SK-N-SH (cell line): Measurements from ENCODE around the gene XXYLT1. TPM values are rescaled to one million over a fixed set of nuclear protein-coding genes. Genes with fewer than 3 reads are reported as not detected.

Experiments used
- CTCF ChIA-PET: fragments of 300-600, 350-600 bp; formaldehyde crosslinking; extraction: SDS; loops from one replicate; lab custom pipeline; 2021; lab: Yijun Ruan, JAX
- POLR2A ChIA-PET: fragments of 350-600 bp; sonication (Branson Sonifier 250); formaldehyde crosslinking; extraction: SDS; loops from one replicate; lab custom pipeline; 2020; ENCODE audit warnings: antibody characterized with exemption, inconsistent platforms; lab: Yijun Ruan, JAX
- DNase-seq: peaks from one replicate; pipeline ENCODE4 v3.0.0; 2012
- H2AFZ ChIP-seq: fragments of 200-600 bp; sonication (generic); 2 replicates; pipeline ENCODE4 v1.8.1; 2016; ENCODE audit warnings: antibody characterized with exemption, mild to moderate bottlenecking, low read depth
- H3F3A ChIP-seq: fragments of 200-600 bp; sonication (generic); replicated peaks from 2 replicates; pipeline ENCODE3; 2016; ENCODE audit warnings: antibody characterized with exemption, mild to moderate bottlenecking; ENCODE audit not compliant: insufficient read depth
- H3K27ac ChIP-seq, 2 experiments: fragments of 200-500 bp in 1 of 2; fragments of 200-600 bp in 1 of 2; sonication (Bioruptor generic) in 1 of 2; sonication (generic), shearing (Covaris generic) in 1 of 2; 2 replicates each; pipeline versions ENCODE4 v1.5.1 to v1.6.1; 2014 to 2016; ENCODE audit warnings: low read depth in 2 of 2, inconsistent platforms in 1 of 2, low read length in 1 of 2, mild to moderate bottlenecking in 1 of 2, mixed read lengths in 1 of 2
- H3K27me3 ChIP-seq: fragments of 200-600 bp; sonication (generic), shearing (Covaris generic); 2 replicates; pipeline ENCODE4 v1.6.1; 2016; ENCODE audit warnings: mixed run types; ENCODE audit not compliant: insufficient read depth
- H3K36me3 ChIP-seq, 2 experiments: fragments of 200-500 bp in 1 of 2; fragments of 200-600 bp in 1 of 2; sonication (Bioruptor generic) in 1 of 2; sonication (generic) in 1 of 2; replicated peaks in 1 of 2; 2 replicates each; pipeline versions ENCODE3 to v1.5.1; 2014 to 2016; ENCODE audit warnings: low read length in 1 of 2, mild to moderate bottlenecking in 1 of 2; ENCODE audit not compliant: insufficient read depth in 2 of 2, control insufficient read depth in 1 of 2
- H3K4me1 ChIP-seq, 2 experiments: fragments of 200-500 bp in 1 of 2; fragments of 200-600 bp in 1 of 2; sonication (Bioruptor generic) in 1 of 2; sonication (generic), shearing (Covaris generic) in 1 of 2; 2 replicates each; pipeline versions ENCODE4 v1.5.1 to v1.6.1; 2014 to 2016; ENCODE audit warnings: low read depth in 1 of 2, low read length in 1 of 2, mixed run types in 1 of 2; ENCODE audit not compliant: insufficient read depth in 2 of 2, control insufficient read depth in 1 of 2
- H3K4me2 ChIP-seq: fragments of 200-600 bp; sonication (generic), shearing (Covaris generic); 2 replicates; pipeline ENCODE4 v1.6.1; 2017; ENCODE audit warnings: mixed run types
- H3K4me3 ChIP-seq, 2 experiments: fragments of 200-500 bp in 1 of 2; fragments of 200-600 bp in 1 of 2; sonication (Bioruptor generic) in 1 of 2; sonication (generic), shearing (Covaris generic) in 1 of 2; 2 replicates each; pipeline versions ENCODE4 v1.5.1 to v1.8.1; 2014 to 2016; ENCODE audit warnings: low read depth in 2 of 2, inconsistent platforms in 1 of 2, low read length in 1 of 2, mild to moderate bottlenecking in 1 of 2, mixed read lengths in 1 of 2, moderate library complexity in 1 of 2
- H3K79me2 ChIP-seq: fragments of 200-600 bp; sonication (generic); 2 replicates; pipeline ENCODE4 v1.8.1; 2017; ENCODE audit warnings: mild to moderate bottlenecking; ENCODE audit not compliant: insufficient read depth
- H3K9ac ChIP-seq: fragments of 200-600 bp; sonication (generic); 2 replicates; pipeline ENCODE4 v1.6.1; 2017; ENCODE audit warnings: mixed run types
- H3K9me2 ChIP-seq: fragments of 200-600 bp; sonication (generic); 2 replicates; pipeline ENCODE4 v1.6.1; 2017; ENCODE audit warnings: mixed run types
- H3K9me3 ChIP-seq: fragments of 200-600 bp; sonication (generic); 2 replicates; pipeline ENCODE4 v1.6.1; 2017; ENCODE audit warnings: mixed run types, mild to moderate bottlenecking, moderate library complexity
- H4K20me1 ChIP-seq: fragments of 200-600 bp; sonication (generic); 2 replicates; pipeline ENCODE4 v1.6.1; 2017; ENCODE audit warnings: mild to moderate bottlenecking, mixed run types; ENCODE audit not compliant: insufficient read depth
- CHD2 ChIP-seq: fragments of 150-350 bp; IDR thresholded peaks from 2 replicates; pipeline ENCODE4 v1.6.1; 2018; ENCODE audit warnings: low read length; ENCODE audit not compliant: partially characterized antibody
- EP300 ChIP-seq, 2 experiments: IDR thresholded peaks; 2 replicates each; pipeline versions ENCODE4 v1.4.0 to v1.6.1; 2012; ENCODE audit warnings: borderline replicate concordance in 1 of 2, low read depth in 1 of 2, low read length in 1 of 2
- EZH2phosphoT487 ChIP-seq: fragments of 200-600 bp; sonication (generic); IDR thresholded peaks from 2 replicates; pipeline ENCODE4 v1.6.1; 2017; ENCODE audit warnings: low read depth, mixed run types, mild to moderate bottlenecking, antibody characterized with exemption, moderate library complexity, borderline replicate concordance
- FOSL2 ChIP-seq: IDR thresholded peaks from 2 replicates; pipeline ENCODE4 v1.4.0; 2012; ENCODE audit warnings: low read depth, mild to moderate bottlenecking, moderate library complexity, borderline replicate concordance
- FOXM1 ChIP-seq: IDR thresholded peaks from 2 replicates; pipeline ENCODE4 v1.4.0; 2012; ENCODE audit warnings: low read depth, mild to moderate bottlenecking
- GATA2 ChIP-seq: sonication (generic); formaldehyde crosslinking; IDR thresholded peaks from 2 replicates; pipeline ENCODE4 v1.5.0; 2020; ENCODE audit warnings: mild to moderate bottlenecking, missing genetic modification reagents
- MEF2A ChIP-seq: IDR thresholded peaks from 2 replicates; pipeline ENCODE4 v1.4.0; 2012; ENCODE audit warnings: low read depth, borderline replicate concordance
- MXI1 ChIP-seq: IDR thresholded peaks from 2 replicates; pipeline ENCODE4 v1.6.1; 2012; ENCODE audit warnings: mild to moderate bottlenecking, low read depth, low read length, improper control_type of control experiment
- POLR2AphosphoS5 ChIP-seq: IDR thresholded peaks from 2 replicates; pipeline ENCODE4 v1.6.1; 2012; ENCODE audit warnings: low read depth, low read length
- RCOR1 ChIP-seq: fragments of 150-350 bp; IDR thresholded peaks from 2 replicates; pipeline ENCODE4 v1.6.1; 2017; ENCODE audit warnings: antibody characterized with exemption, low read length
- REST ChIP-seq: IDR thresholded peaks from 2 replicates; pipeline ENCODE4 v1.6.1; 2012; ENCODE audit warnings: mild to moderate bottlenecking, low read depth, low read length, moderate library complexity
- RFX5 ChIP-seq: IDR thresholded peaks from 2 replicates; pipeline ENCODE4 v1.6.1; 2012; ENCODE audit warnings: mild to moderate bottlenecking, improper control_type of control experiment, low read length
- SIN3A ChIP-seq: IDR thresholded peaks from 2 replicates; pipeline ENCODE4 v1.6.1; 2012; ENCODE audit warnings: low read depth, mild to moderate bottlenecking, low read length, moderate library complexity, borderline replicate concordance
- SMC3 ChIP-seq: IDR thresholded peaks from 2 replicates; pipeline ENCODE4 v1.6.1; 2012; ENCODE audit warnings: low read depth, low read length, improper control_type of control experiment
- TCF12 ChIP-seq: IDR thresholded peaks from 2 replicates; pipeline ENCODE4 v1.4.0; 2012
- TEAD4 ChIP-seq: IDR thresholded peaks from 2 replicates; pipeline ENCODE4 v1.4.0; 2012; ENCODE audit warnings: mild to moderate bottlenecking, borderline replicate concordance; ENCODE audit not compliant: insufficient read depth
- WGBS: methylation state at CpG from one replicate; pipeline ENCODE4 v1.1.6; 2017; ENCODE audit warnings: low lambda C conversion rate; 5-methylcytosine and 5-hydroxymethylcytosine counted together
- polyA plus RNA-seq, 3 experiments: library from polyadenylated mRNA; depleted of rRNA; stranded (reverse); fragments of >200 nt; gene quantifications; 2 replicates each; pipeline ENCODE4 v1.2.3, GENCODE V29; 2012
- TF ChIP-seq, protein P1 (sequence below): IDR thresholded peaks from 2 replicates; pipeline ENCODE4 v1.4.0; 2012; ENCODE audit warnings: low read depth, borderline replicate concordance

XXYLT1 gene
- polyA plus RNA-seq, 1 of the 3 experiments (the other 2 are of a cell fraction) = 22.6 TPM

DNA sequence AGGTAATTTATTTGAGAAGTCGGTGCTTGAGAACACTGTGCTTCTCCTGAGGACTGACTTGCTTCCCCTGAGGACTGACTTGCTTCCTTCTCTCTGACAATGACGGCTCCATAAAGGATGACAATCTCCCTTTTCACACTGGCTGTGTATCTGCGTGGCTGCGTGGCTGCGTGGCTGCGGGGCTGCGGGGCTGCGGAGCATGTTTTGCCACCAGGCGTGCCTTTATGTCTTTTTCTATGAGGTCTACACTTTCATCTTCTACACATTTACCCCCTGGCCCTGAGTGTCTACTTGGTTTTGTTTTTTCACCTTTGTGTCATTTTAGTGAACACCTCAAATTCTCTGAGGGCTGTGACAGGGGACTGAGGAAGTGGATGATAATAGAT lies 89.9 kb downstream of the XXYLT1 start (continued):
- TF ChIP-seq REST = no peak

DNA sequence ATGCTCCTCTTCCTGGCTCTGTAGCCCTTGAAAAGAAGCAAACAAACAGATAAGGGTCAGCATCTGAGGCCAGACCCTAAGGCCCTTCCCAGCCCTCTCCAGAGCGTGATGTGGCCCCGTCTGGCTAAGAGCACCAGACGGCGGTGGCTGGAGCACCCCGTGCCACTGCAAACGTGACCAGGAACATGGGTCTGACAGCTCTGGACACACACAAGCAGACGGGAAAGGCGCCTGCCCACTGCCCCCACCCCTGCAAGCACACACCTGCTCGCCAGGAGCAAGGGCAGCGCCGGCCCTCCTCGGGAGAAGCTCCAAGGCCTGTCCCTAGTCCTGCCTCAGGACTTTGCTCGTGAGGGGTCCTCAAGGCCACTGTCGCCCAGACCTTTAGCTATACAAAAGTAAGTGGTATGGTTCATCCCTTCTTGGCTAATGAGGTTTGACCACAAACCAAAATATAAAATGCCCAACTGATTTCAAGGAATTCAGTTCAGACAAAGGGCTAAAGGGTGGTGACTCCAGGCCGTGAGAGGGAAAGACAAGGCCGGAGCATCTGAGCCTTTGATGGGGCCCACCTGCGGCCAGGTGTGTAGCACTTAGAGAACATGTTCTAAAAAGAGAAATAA lies 90.4 kb downstream of the XXYLT1 start:
- H3K79me2 ChIP-seq = no peaks in the 10 kb centered on the region; the same call in 1 of the 2 replicates
- CTCF ChIA-PET = interaction anchor here (0.6 to 2.2 kb wide), 3 partner anchors 8 to 498 kb away, joined by 3 to 8 read pairs (median 3); no protein-coding TSS in a partner anchor
- H3K4me2 ChIP-seq = no peak overlapping the region
- no peaks in the 10 kb centered on the region for H4K20me1 ChIP-seq
- TF ChIP-seq GATA2 (CRISPR knock-in tag) = peak; percentile 21; the same call in 1 of the 2 replicates
- no peak for TF ChIP-seq RFX5
- peak; percentile 45; the same call in 1 of the 2 replicates for TF ChIP-seq MXI1
- no peaks in the 10 kb centered on the region for H3K27me3 ChIP-seq
- peak; percentile 66 for DNase-seq
- H2AFZ ChIP-seq = no peak overlapping the region
- no peak overlapping the region for H3K4me3 ChIP-seq
- 96% methylated on average over 7 of the region's 17 CpGs for WGBS
- H3F3A ChIP-seq = no peaks in the 10 kb centered on the region
- POLR2A ChIA-PET = no interaction called here
- no peak overlapping the region for H3K9ac ChIP-seq
- H3K36me3 ChIP-seq = no peaks in the 10 kb centered on the region
- H3K9me2 ChIP-seq = no peaks in the 10 kb centered on the region
- peaks cover 40 to 52% of the 10 kb centered on the region in 2 experiments for H3K4me1 ChIP-seq
- H3K9me3 ChIP-seq = no peaks in the 10 kb centered on the region
- H3K27ac ChIP-seq = peak overlapping the region in 1 of 2 experiments; percentile 92; a peak in 2 of 4 replicates

GRCh38 chr3:195179776-195180489 lies 91.0 kb downstream of the XXYLT1 start:
- no peaks in the 10 kb centered on the region for H3K9me3 ChIP-seq
- CTCF ChIA-PET = interaction anchor here (0.6 to 2.2 kb wide), 4 partner anchors 9 to 497 kb away, joined by 3 to 8 read pairs (median 3); no protein-coding TSS in a partner anchor
- DNase-seq = peak; percentile 73
- no peak overlapping the region for H2AFZ ChIP-seq
- H3K27ac ChIP-seq = peak overlapping the region in 1 of 2 experiments; percentile 92; a peak in 2 of 4 replicates
- no peaks in the 10 kb centered on the region for H3K36me3 ChIP-seq
- H3K27me3 ChIP-seq = no peaks in the 10 kb centered on the region
- H3K4me1 ChIP-seq = peaks cover 33 to 50% of the 10 kb centered on the region in 2 experiments
- POLR2A ChIA-PET = no interaction called here
- H3F3A ChIP-seq = no peaks in the 10 kb centered on the region
- no peak overlapping the region for H3K4me2 ChIP-seq
- no peaks in the 10 kb centered on the region for H3K9me2 ChIP-seq
- no peaks in the 10 kb centered on the region for H4K20me1 ChIP-seq
- H3K4me3 ChIP-seq = no peak overlapping the region
- 85% methylated on average over 18 of the region's 24 CpGs for WGBS
- no peaks in the 10 kb centered on the region; the same call in 1 of the 2 replicates for H3K79me2 ChIP-seq
- no peak overlapping the region for H3K9ac ChIP-seq
- no peak for TF ChIP-seq TEAD4
- no peak for TF ChIP-seq SIN3A
- no peak for TF ChIP-seq RCOR1
- no peak for TF ChIP-seq SMC3
- no peak for TF ChIP-seq EP300 (IDR thresholded peaks at IDR 0.05; ENCODE audit: borderline replicate concordance in 1 of 2, low read depth in 1 of 2, low read length in 1 of 2)
- no peak for TF ChIP-seq POLR2AphosphoS5
- no peak for TF ChIP-seq GATA2 (CRISPR knock-in tag)
- no peak for TF ChIP-seq RFX5
- TF ChIP-seq, protein P1, sequence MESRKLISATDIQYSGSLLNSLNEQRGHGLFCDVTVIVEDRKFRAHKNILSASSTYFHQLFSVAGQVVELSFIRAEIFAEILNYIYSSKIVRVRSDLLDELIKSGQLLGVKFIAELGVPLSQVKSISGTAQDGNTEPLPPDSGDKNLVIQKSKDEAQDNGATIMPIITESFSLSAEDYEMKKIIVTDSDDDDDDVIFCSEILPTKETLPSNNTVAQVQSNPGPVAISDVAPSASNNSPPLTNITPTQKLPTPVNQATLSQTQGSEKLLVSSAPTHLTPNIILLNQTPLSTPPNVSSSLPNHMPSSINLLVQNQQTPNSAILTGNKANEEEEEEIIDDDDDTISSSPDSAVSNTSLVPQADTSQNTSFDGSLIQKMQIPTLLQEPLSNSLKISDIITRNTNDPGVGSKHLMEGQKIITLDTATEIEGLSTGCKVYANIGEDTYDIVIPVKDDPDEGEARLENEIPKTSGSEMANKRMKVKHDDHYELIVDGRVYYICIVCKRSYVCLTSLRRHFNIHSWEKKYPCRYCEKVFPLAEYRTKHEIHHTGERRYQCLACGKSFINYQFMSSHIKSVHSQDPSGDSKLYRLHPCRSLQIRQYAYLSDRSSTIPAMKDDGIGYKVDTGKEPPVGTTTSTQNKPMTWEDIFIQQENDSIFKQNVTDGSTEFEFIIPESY = no peak
- TF ChIP-seq EZH2phosphoT487 = no peak
- TF ChIP-seq FOSL2 = no peak
- TF ChIP-seq FOXM1 = no peak
- no peak for TF ChIP-seq MEF2A
- no peak for TF ChIP-seq CHD2
- no peak for TF ChIP-seq TCF12
